DMS114 treated with DMSO at 0.1 percent for 48 hours (cell line): Measurements from ENCODE around the gene CYP39A1.

Source experiments
- DNase-seq: peaks from one replicate; lab custom pipeline; 2025; ENCODE audit not compliant: unreplicated experiment; lab: John Stamatoyannopoulos, UW

CYP39A1 gene

GRCh38 chr6:46592740-46593139, 59.9 kb downstream of the CYP39A1 start:
- no peak for DNase-seq

- DNase-seq = no peak
These were observed 60.6 kb downstream of the CYP39A1 start for GRCh38 chr6:46592046-46592445.

- DNase-seq = no peak
These were observed 61.9 kb downstream of the CYP39A1 start for GRCh38 chr6:46590765-46591164.

GRCh38 chr6:46586906-46587305, 65.7 kb downstream of the CYP39A1 start:
- no peak for DNase-seq

GRCh38 chr6:46584586-46584985, 68.0 kb downstream of the CYP39A1 start:
- no peak for DNase-seq

- DNase-seq = no peak
These were observed 68.9 kb downstream of the CYP39A1 start for GRCh38 chr6:46583721-46584120.

GRCh38 chr6:46583081-46583480, 69.5 kb downstream of the CYP39A1 start:
- DNase-seq = no peak

- no peak for DNase-seq
These were observed 71.0 kb downstream of the CYP39A1 start for GRCh38 chr6:46581459-46582177.

- no peak for DNase-seq
These were observed 77.1 kb downstream of the CYP39A1 start for GRCh38 chr6:46575530-46575929.

GRCh38 chr6:46573140-46573539, 79.5 kb downstream of the CYP39A1 start:
- DNase-seq = no peak

- DNase-seq = no peak
These were observed 87.1 kb downstream of the CYP39A1 start for GRCh38 chr6:46565531-46565930.

- DNase-seq = no peak
These were observed 88.7 kb downstream of the CYP39A1 start for GRCh38 chr6:46563924-46564323.

- no peak for DNase-seq
These were observed 96.6 kb downstream of the CYP39A1 start for GRCh38 chr6:46556053-46556452.

GRCh38 chr6:46555129-46555528, 97.5 kb downstream of the CYP39A1 start:
- DNase-seq = no peak

- DNase-seq = no peak
These were observed 103.5 kb downstream of the CYP39A1 start for GRCh38 chr6:46549155-46549554.

GRCh38 chr6:46541556-46541955, 111.1 kb downstream of the CYP39A1 start:
- no peak for DNase-seq

GRCh38 chr6:46539866-46540265, 112.8 kb downstream of the CYP39A1 start:
- DNase-seq = no peak

GRCh38 chr6:46538800-46539480, 113.7 kb downstream of the CYP39A1 start:
- DNase-seq = no peak

GRCh38 chr6:46530896-46531295, 121.7 kb downstream of the CYP39A1 start:
- no peak for DNase-seq

- DNase-seq = no peak
These were observed 123.5 kb downstream of the CYP39A1 start for GRCh38 chr6:46528961-46529750.

GRCh38 chr6:46526607-46527006, 126.0 kb downstream of the CYP39A1 start:
- DNase-seq = no peak

GRCh38 chr6:46525583-46525982, 127.0 kb downstream of the CYP39A1 start:
- DNase-seq = no peak
